SK-N-SH (cell line): ENCODE measurements around the gene ZNF407.

Experiments used
- EZH2phosphoT487 ChIP-seq: fragments of 200-600 bp; sonication (generic); IDR thresholded peaks from 2 replicates; pipeline ENCODE4 v1.6.1; 2017; ENCODE audit warnings: low read depth, mixed run types, mild to moderate bottlenecking, antibody characterized with exemption, moderate library complexity, borderline replicate concordance
- FOXM1 ChIP-seq: IDR thresholded peaks from 2 replicates; pipeline ENCODE4 v1.4.0; 2012; ENCODE audit warnings: low read depth, mild to moderate bottlenecking
- MXI1 ChIP-seq: IDR thresholded peaks from 2 replicates; pipeline ENCODE4 v1.6.1; 2012; ENCODE audit warnings: mild to moderate bottlenecking, low read depth, low read length, improper control_type of control experiment
- POLR2AphosphoS5 ChIP-seq: IDR thresholded peaks from 2 replicates; pipeline ENCODE4 v1.6.1; 2012; ENCODE audit warnings: low read depth, low read length
- RXRA ChIP-seq: IDR thresholded peaks from 2 replicates; pipeline ENCODE4 v1.4.0; 2012; ENCODE audit warnings: low read depth, mild to moderate bottlenecking, borderline replicate concordance
- TF ChIP-seq, protein P1 (sequence below): IDR thresholded peaks from 2 replicates; pipeline ENCODE4 v1.4.0; 2012; ENCODE audit warnings: low read depth, borderline replicate concordance
- TF ChIP-seq, protein P2 (sequence below): fragments of 200-600 bp; sonication (generic); IDR thresholded peaks from 2 replicates; pipeline ENCODE4 v1.6.1; 2017; ENCODE audit warnings: antibody characterized with exemption, mild to moderate bottlenecking, moderate library complexity

DNA sequence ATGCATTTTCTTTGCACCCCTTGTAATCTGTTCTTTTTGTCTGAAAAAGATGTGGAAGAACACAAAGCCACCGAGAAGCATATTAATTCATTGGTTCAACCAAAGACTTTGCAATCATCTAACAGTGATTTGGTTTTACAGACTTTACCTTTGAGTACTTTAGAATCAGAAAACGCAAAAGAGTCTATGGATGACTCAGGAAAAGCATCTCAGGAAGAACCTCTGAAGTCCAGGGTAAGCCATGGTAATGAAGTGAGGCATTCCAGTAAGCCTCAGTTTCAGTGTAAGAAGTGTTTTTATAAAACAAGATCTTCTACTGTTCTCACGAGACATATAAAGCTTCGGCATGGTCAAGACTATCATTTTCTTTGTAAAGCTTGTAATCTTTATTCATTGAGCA, 35.2 kb downstream of the ZNF407 start:
- TF ChIP-seq, protein P1, sequence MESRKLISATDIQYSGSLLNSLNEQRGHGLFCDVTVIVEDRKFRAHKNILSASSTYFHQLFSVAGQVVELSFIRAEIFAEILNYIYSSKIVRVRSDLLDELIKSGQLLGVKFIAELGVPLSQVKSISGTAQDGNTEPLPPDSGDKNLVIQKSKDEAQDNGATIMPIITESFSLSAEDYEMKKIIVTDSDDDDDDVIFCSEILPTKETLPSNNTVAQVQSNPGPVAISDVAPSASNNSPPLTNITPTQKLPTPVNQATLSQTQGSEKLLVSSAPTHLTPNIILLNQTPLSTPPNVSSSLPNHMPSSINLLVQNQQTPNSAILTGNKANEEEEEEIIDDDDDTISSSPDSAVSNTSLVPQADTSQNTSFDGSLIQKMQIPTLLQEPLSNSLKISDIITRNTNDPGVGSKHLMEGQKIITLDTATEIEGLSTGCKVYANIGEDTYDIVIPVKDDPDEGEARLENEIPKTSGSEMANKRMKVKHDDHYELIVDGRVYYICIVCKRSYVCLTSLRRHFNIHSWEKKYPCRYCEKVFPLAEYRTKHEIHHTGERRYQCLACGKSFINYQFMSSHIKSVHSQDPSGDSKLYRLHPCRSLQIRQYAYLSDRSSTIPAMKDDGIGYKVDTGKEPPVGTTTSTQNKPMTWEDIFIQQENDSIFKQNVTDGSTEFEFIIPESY = no peak
- TF ChIP-seq RXRA = no peak
- no peak for TF ChIP-seq FOXM1
- TF ChIP-seq, protein P2, sequence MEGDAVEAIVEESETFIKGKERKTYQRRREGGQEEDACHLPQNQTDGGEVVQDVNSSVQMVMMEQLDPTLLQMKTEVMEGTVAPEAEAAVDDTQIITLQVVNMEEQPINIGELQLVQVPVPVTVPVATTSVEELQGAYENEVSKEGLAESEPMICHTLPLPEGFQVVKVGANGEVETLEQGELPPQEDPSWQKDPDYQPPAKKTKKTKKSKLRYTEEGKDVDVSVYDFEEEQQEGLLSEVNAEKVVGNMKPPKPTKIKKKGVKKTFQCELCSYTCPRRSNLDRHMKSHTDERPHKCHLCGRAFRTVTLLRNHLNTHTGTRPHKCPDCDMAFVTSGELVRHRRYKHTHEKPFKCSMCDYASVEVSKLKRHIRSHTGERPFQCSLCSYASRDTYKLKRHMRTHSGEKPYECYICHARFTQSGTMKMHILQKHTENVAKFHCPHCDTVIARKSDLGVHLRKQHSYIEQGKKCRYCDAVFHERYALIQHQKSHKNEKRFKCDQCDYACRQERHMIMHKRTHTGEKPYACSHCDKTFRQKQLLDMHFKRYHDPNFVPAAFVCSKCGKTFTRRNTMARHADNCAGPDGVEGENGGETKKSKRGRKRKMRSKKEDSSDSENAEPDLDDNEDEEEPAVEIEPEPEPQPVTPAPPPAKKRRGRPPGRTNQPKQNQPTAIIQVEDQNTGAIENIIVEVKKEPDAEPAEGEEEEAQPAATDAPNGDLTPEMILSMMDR = no peak
- no peak for TF ChIP-seq POLR2AphosphoS5
- no peak for TF ChIP-seq EZH2phosphoT487
- TF ChIP-seq MXI1 = no peak
